Prostate gland (tissue), 2 donors: Measurements from ENCODE around the gene NDOR1.

ENCODE experiments used
- POLR2A ChIP-seq: fragments of 450-650 bp; IDR thresholded peaks from one replicate; pipeline ENCODE4 v1.6.1; 2016; ENCODE audit warnings: antibody characterized with exemption, mild to moderate bottlenecking
- POLR2AphosphoS5 ChIP-seq: sonication (generic); formaldehyde crosslinking; IDR thresholded peaks from one replicate; pipeline ENCODE4 v1.6.1; 2017; ENCODE audit warnings: antibody characterized with exemption
- TF ChIP-seq, protein P1 (sequence below), 4 experiments: fragments of 200-600 bp in 2 of 4; fragments of 450-650 bp in 2 of 4; sonication (generic) in 2 of 4; IDR thresholded peaks; 1 replicate in 3 of 4; 2 replicates in 1 of 4; pipeline ENCODE4 v1.5.1; 2016 to 2019; ENCODE audit warnings: antibody characterized with exemption in 4 of 4, mild to moderate bottlenecking in 2 of 4, moderate library complexity in 2 of 4

DNA sequence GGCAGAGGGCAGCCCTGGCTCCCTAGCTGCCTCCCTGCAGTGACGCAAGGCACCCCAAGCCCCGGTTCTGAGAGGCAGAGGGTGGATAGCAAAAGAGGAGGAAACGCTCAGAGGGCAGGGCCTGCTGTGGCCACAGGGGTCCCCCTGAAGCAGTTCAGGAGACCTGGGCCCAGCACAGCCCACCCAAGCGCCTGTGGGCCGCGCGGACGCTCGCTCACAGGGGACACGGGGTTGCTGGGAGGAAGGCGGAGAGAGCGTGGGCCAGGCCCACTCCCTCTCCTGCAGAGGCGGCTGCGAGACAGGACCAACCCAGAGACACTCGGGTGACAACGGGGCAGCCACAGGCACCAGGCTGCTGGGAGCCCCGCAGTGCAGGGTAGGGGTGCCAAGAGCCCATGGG lies 25.7 kb upstream of the NDOR1 start:
- TF ChIP-seq, protein P1, sequence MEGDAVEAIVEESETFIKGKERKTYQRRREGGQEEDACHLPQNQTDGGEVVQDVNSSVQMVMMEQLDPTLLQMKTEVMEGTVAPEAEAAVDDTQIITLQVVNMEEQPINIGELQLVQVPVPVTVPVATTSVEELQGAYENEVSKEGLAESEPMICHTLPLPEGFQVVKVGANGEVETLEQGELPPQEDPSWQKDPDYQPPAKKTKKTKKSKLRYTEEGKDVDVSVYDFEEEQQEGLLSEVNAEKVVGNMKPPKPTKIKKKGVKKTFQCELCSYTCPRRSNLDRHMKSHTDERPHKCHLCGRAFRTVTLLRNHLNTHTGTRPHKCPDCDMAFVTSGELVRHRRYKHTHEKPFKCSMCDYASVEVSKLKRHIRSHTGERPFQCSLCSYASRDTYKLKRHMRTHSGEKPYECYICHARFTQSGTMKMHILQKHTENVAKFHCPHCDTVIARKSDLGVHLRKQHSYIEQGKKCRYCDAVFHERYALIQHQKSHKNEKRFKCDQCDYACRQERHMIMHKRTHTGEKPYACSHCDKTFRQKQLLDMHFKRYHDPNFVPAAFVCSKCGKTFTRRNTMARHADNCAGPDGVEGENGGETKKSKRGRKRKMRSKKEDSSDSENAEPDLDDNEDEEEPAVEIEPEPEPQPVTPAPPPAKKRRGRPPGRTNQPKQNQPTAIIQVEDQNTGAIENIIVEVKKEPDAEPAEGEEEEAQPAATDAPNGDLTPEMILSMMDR (IDR thresholded peaks at IDR 0.05): no peak
- TF ChIP-seq POLR2A (no peak), POLR2AphosphoS5 (no peak)
